Ovary (tissue), 3 donors: ENCODE results near the gene EXD3.

Experiments used
- CTCF ChIP-seq, 3 donors: fragments of 450-650 bp in 2 of 3; fragments of 200-600 bp in 1 of 3; IDR thresholded peaks; one replicate each; pipeline versions ENCODE4 v1.5.1 to v1.8.0; 2016 to 2022; ENCODE audit warnings: antibody characterized with exemption in 3 of 3, mild to moderate bottlenecking in 1 of 3
- POLR2A ChIP-seq: fragments of 450-650 bp; IDR thresholded peaks from one replicate; pipeline ENCODE4 v1.6.1; 2017; ENCODE audit warnings: antibody characterized with exemption, mild to moderate bottlenecking, moderate library complexity
- donor health status: DM: no; HTN: no; CAD: no.

GRCh38 chr9:137295849-137296669, 126.9 kb downstream of the EXD3 start:
- TF ChIP-seq POLR2A = no peak
- TF ChIP-seq CTCF (IDR thresholded peaks at IDR 0.05) = no peak
